Suprapubic skin (tissue), 4 donors: ENCODE data around the gene RMDN3. TPM values are rescaled to one million over a fixed set of nuclear protein-coding genes. Genes with fewer than 3 reads are reported as not detected.

ENCODE experiments used
- DNase-seq, 2 donors: peaks; one replicate each; pipeline ENCODE4 v3.0.0-alpha.2; 2019; ENCODE audit warnings: low spot score in 2 of 2
- H3K27ac ChIP-seq: fragments of 200-600 bp; sonication (generic); one replicate; pipeline ENCODE4 v1.5.1; 2019
- H3K27me3 ChIP-seq: fragments of 200-600 bp; sonication (generic); one replicate; pipeline ENCODE4 v1.5.1; 2019
- H3K36me3 ChIP-seq: fragments of 200-600 bp; sonication (generic); one replicate; pipeline ENCODE4 v1.5.1; 2019
- H3K4me1 ChIP-seq: fragments of 200-600 bp; sonication (generic); one replicate; pipeline ENCODE4 v1.5.1; 2019
- H3K4me3 ChIP-seq: fragments of 200-600 bp; sonication (generic); one replicate; pipeline ENCODE4 v1.5.1; 2019; ENCODE audit warnings: mild to moderate bottlenecking
- H3K9me3 ChIP-seq: fragments of 200-600 bp; sonication (generic); one replicate; pipeline ENCODE4 v1.5.1; 2019
- EP300 ChIP-seq: sonication (generic); formaldehyde crosslinking; IDR thresholded peaks from one replicate; pipeline ENCODE4 v1.6.1; 2017; ENCODE audit warnings: antibody characterized with exemption
- POLR2A ChIP-seq, 2 donors: fragments of 450-650 bp; IDR thresholded peaks; one replicate each; pipeline ENCODE4 v1.6.1; 2017; ENCODE audit warnings: antibody characterized with exemption in 2 of 2, mild to moderate bottlenecking in 2 of 2, moderate library complexity in 2 of 2
- POLR2AphosphoS5 ChIP-seq, 3 donors: sonication (generic); formaldehyde crosslinking; IDR thresholded peaks; one replicate each; pipeline ENCODE4 v1.6.1; 2017; ENCODE audit warnings: antibody characterized with exemption in 3 of 3
- WGBS: methylation state at CpG from one replicate; pipeline ENCODE4 v1.1.5; 2018; 5-methylcytosine and 5-hydroxymethylcytosine counted together
- total RNA-seq, 4 donors: library from RNA; depleted of rRNA; stranded (reverse); fragments of >200 nt; gene quantifications; one replicate each; pipeline ENCODE4 v1.1.0, GENCODE V29; 2016
- TF ChIP-seq, protein P1 (sequence below), 2 donors: fragments of 200-600 bp in 1 of 2; fragments of 450-650 bp in 1 of 2; sonication (generic) in 1 of 2; IDR thresholded peaks; one replicate each; pipeline ENCODE4 v1.5.1; 2016 to 2019; ENCODE audit warnings: antibody characterized with exemption in 2 of 2, mild to moderate bottlenecking in 1 of 2, moderate library complexity in 1 of 2

The RMDN3 gene
- total RNA-seq, 4 donors from 2014 or later, result 25.4 to 44.8 (median 35.6) TPM

DNA sequence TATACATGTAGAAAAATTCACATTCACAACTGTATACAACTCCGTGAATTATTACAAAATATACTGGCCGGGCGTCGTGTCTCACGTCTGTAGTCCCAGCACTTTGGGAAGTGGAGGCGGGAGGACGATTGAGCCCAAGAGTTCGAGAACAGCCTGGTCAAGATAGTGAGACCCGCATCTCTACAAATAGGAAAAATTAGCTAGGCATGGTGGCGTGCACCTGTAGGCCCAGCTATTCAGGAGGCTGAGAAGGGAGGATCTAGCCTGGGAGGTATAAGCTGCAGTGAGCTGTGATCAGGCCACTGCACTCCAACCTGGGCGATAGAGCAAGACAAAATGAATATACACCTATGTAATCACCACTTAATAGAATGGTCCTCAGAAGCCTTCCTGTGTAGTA, 58.8 kb downstream of the RMDN3 start:
- H3K4me1 ChIP-seq, result peaks cover 13% of the 10 kb centered on the region
- 88% methylated on average over 11 of the region's 11 CpGs for WGBS
- no peak for DNase-seq
- H3K36me3 ChIP-seq, result peaks cover 10% of the 10 kb centered on the region
- H3K9me3 ChIP-seq, result no peaks in the 10 kb centered on the region
- H3K27me3 ChIP-seq, result no peaks in the 10 kb centered on the region
- no peak overlapping the region for H3K27ac ChIP-seq
- no peak for TF ChIP-seq POLR2AphosphoS5 (IDR thresholded peaks at IDR 0.05)
- no peak for TF ChIP-seq EP300
- no peak for TF ChIP-seq POLR2A (IDR thresholded peaks at IDR 0.05)
- TF ChIP-seq, protein P1, sequence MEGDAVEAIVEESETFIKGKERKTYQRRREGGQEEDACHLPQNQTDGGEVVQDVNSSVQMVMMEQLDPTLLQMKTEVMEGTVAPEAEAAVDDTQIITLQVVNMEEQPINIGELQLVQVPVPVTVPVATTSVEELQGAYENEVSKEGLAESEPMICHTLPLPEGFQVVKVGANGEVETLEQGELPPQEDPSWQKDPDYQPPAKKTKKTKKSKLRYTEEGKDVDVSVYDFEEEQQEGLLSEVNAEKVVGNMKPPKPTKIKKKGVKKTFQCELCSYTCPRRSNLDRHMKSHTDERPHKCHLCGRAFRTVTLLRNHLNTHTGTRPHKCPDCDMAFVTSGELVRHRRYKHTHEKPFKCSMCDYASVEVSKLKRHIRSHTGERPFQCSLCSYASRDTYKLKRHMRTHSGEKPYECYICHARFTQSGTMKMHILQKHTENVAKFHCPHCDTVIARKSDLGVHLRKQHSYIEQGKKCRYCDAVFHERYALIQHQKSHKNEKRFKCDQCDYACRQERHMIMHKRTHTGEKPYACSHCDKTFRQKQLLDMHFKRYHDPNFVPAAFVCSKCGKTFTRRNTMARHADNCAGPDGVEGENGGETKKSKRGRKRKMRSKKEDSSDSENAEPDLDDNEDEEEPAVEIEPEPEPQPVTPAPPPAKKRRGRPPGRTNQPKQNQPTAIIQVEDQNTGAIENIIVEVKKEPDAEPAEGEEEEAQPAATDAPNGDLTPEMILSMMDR (IDR thresholded peaks at IDR 0.05), result no peak
- no peak overlapping the region for H3K4me3 ChIP-seq

DNA sequence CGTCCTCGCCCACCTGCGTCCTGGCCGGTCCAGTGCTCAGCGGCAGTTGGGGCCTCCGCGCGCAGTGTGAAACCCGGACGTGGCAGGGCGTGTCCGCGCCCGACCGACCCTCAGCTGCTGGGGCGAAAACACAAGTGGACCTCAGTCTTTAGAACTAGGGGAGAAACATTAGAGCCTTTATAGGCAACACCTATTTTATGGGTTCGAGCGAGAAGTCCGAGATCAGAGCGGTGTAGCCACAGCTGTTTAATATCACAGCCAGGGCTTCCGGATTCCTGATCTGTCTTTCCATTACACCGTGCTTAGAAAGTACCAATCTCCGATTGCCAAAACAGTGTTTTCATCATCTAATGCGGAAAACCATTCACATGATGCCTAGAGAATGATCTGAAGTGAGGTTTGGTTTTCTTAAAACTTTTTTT, 59.6 kb downstream of the RMDN3 start:
- under 1% methylated on average over 19 of the region's 24 CpGs for WGBS
- peak overlapping the region; percentile 65 for H3K4me3 ChIP-seq
- no peaks in the 10 kb centered on the region for H3K9me3 ChIP-seq
- H3K27me3 ChIP-seq, result no peaks in the 10 kb centered on the region
- H3K4me1 ChIP-seq, result peaks cover 13% of the 10 kb centered on the region
- H3K27ac ChIP-seq, result no peak overlapping the region
- DNase-seq, result no peak
- TF ChIP-seq POLR2A (IDR thresholded peaks at IDR 0.05) (no peak), POLR2AphosphoS5 (IDR thresholded peaks at IDR 0.05) (no peak), EP300 (no peak)
- TF ChIP-seq, protein P1 (IDR thresholded peaks at IDR 0.05), result no peak
- H3K36me3 ChIP-seq, result peaks cover 10% of the 10 kb centered on the region

DNA sequence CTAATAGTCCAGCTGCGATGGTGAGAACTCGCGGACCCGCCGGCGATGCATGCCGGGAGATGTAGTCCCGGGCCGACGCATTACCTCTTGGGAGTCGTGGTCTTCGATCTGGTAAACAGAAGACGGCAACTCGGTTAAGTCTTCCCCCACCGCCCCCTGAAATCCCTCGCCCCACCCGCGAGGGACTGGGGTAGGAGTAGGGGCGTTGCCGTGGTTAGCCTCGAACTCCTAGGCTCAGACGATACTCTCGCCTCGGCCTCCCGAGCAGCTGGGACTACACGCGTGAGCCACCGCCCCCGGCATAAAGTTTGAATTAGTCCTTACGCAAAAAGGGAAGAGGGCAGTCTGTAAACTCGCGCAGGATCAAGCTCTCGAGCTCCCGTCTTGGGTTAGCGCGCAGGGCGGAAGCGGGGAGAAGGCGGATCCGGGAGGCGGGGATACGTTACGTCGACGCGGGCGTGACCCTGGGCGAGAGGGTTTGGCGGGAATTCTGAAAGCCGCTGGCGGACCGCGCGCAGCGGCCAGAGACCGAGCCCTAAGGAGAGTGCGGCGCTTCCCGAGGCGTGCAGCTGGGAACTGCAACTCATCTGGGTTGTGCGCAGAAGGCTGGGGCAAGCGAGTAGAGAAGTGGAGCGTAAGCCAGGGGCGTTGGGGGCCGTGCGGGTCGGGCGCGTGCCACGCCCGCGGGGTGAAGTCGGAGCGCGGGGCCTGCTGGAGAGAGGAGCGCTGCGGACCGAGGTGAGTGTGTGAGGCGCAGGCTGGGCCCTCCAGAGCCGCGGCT, 60.2 kb downstream of the RMDN3 start, which contains the start of gene RAD51:
Gene RAD51, plus strand, starts transcription at position 487 of the 781 bp plus-strand sequence. CDS start 3,585 bp downstream, outside the sequence.
- peak within 1 kb of the TSS; percentile 65 for H3K4me3 ChIP-seq
- H3K4me1 ChIP-seq, result peaks cover 13% of the 10 kb centered on the region
- no peaks in the 10 kb centered on the region for H3K27me3 ChIP-seq
- H3K36me3 ChIP-seq, result peaks cover 10% of the 10 kb centered on the region
- peak; percentile 94 to 97 for DNase-seq
- no peaks in the 10 kb centered on the region for H3K9me3 ChIP-seq
- 0% methylated on average over 9 of the region's 81 CpGs for WGBS
- peak within 1 kb of the TSS; percentile 97 for H3K27ac ChIP-seq
- TF ChIP-seq POLR2AphosphoS5 (IDR thresholded peaks at IDR 0.05) (peak; percentile 49 to 82 (median 81)), POLR2A (IDR thresholded peaks at IDR 0.05) (peak in 1 of 2 donors; percentile 70)
- TF ChIP-seq, protein P1 (IDR thresholded peaks at IDR 0.05), result no peak

DNA sequence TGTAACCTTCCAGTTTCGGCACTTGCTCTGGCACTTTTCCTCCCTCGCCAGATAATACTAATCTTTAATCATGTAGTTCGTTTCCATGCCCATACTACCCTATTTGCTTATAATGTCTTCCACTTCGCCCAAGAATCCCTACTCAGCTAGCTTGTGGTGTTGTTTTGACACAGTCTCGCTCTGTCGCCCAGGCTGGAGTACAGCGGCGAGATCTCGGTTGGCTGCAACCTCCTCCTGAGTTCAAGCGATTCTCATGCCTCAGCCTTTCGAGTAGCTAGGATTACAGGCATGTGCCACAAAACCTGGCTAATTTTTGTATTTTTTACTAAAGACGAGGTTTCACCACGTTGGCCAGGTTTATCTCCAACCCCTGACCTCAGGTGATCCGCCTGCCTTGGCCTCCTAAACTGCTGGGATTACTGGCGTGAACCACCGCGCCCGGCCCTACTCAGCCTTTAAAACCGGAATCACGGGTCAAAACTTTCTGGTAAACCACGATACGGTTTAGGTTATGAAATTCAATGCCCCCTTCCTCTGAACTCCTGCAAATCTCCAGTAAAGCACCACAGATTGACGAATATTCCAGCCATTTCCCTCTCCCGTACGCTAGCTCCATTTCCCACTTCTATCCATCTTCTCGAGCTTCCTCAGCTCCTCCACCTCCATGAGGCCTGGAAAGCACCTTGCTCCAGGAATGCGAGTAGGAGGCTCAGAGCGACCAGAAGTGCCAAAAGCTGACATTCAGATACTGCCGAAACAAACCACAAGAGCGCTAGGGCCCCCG, 61.0 kb downstream of the RMDN3 start:
- Histone ChIP-seq H3K27me3 (no peaks in the 10 kb centered on the region), H3K36me3 (peaks cover 10% of the 10 kb centered on the region), H3K27ac (peak overlapping the region; percentile 97), H3K4me1 (peaks cover 13% of the 10 kb centered on the region), H3K4me3 (peak overlapping the region; percentile 65), H3K9me3 (no peaks in the 10 kb centered on the region)
- no peak for DNase-seq
- no peak for TF ChIP-seq POLR2AphosphoS5 (IDR thresholded peaks at IDR 0.05)
- TF ChIP-seq POLR2A (IDR thresholded peaks at IDR 0.05), result no peak
- TF ChIP-seq EP300, result no peak
- TF ChIP-seq, protein P1 (IDR thresholded peaks at IDR 0.05), result no peak
- 27% methylated on average over 31 of the region's 31 CpGs for WGBS

DNA sequence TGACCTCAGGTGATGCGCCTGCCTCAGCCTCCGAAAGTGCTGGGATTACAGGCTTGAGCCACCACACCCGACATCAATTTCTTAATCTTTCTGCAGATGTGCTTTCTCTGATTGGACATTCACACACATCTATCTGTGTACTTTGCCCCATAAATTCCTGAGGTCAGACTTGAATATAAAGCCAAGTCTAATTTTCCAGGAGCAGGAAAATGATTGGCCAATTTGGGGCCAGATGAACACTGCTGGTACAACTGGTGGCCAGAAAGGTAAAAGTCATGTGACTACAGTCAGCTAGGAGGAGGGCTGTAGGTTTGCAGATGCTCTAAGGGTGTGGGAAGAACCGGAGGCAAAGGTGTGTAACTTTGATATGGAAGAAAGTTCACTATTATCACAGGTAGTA, 63.3 kb downstream of the RMDN3 start:
- TF ChIP-seq, protein P1 (IDR thresholded peaks at IDR 0.05), result no peak
- no peak for TF ChIP-seq POLR2A (IDR thresholded peaks at IDR 0.05)
- TF ChIP-seq EP300, result no peak
- Histone ChIP-seq H3K4me1 (peaks cover 13% of the 10 kb centered on the region), H3K27me3 (no peaks in the 10 kb centered on the region), H3K9me3 (no peaks in the 10 kb centered on the region), H3K27ac (no peak overlapping the region), H3K36me3 (peaks cover 10% of the 10 kb centered on the region), H3K4me3 (no peak overlapping the region)
- DNase-seq, result no peak
- WGBS, result 91% methylated on average over 4 of the region's 4 CpGs
